ENCODE measurements around the gene LSM5.

LSM5 gene

GRCh38 chr7:32490127-32490796 lies at the start of gene LSM5:
Gene LSM5 (minus strand): TSS chr7:32490380. CDS start chr7:32490365, 15 bp downstream.
- DNase-seq (ENCODE audit: low read depth in 1 of 2, low spot score in 1 of 2) = peak; percentile 77 to 82

- no peak for DNase-seq (ENCODE audit: low read depth in 1 of 2, low spot score in 1 of 2)
Measured at GRCh38 chr7:32539366-32539765, 49.2 kb upstream of the LSM5 start.

- DNase-seq (ENCODE audit: low read depth in 1 of 2, low spot score in 1 of 2) = no peak
Measured at GRCh38 chr7:32537760-32538159, 47.6 kb upstream of the LSM5 start.

GRCh38 chr7:32536585-32536984 lies 46.4 kb upstream of the LSM5 start:
- DNase-seq (ENCODE audit: low read depth in 1 of 2, low spot score in 1 of 2) = no peak

GRCh38 chr7:32536016-32536415 lies 45.8 kb upstream of the LSM5 start:
- DNase-seq (ENCODE audit: low read depth in 1 of 2, low spot score in 1 of 2) = no peak

GRCh38 chr7:32535162-32535702 lies 45.1 kb upstream of the LSM5 start:
- no peak for DNase-seq (ENCODE audit: low read depth in 1 of 2, low spot score in 1 of 2)

GRCh38 chr7:32533276-32534029 lies 43.3 kb upstream of the LSM5 start:
- no peak for DNase-seq (ENCODE audit: low read depth in 1 of 2, low spot score in 1 of 2)

GRCh38 chr7:32532716-32533115 lies 42.5 kb upstream of the LSM5 start:
- no peak for DNase-seq (ENCODE audit: low read depth in 1 of 2, low spot score in 1 of 2)

- DNase-seq (ENCODE audit: low read depth in 1 of 2, low spot score in 1 of 2) = no peak
Measured at GRCh38 chr7:32532086-32532485, 41.9 kb upstream of the LSM5 start.

- DNase-seq (ENCODE audit: low read depth in 1 of 2, low spot score in 1 of 2) = no peak
Measured at GRCh38 chr7:32531402-32531801, 41.2 kb upstream of the LSM5 start.

GRCh38 chr7:32525839-32526238 lies 35.7 kb upstream of the LSM5 start:
- DNase-seq (ENCODE audit: low read depth in 1 of 2, low spot score in 1 of 2) = no peak

GRCh38 chr7:32524631-32525030 lies 34.5 kb upstream of the LSM5 start:
- DNase-seq (ENCODE audit: low read depth in 1 of 2, low spot score in 1 of 2) = no peak

- DNase-seq (ENCODE audit: low read depth in 1 of 2, low spot score in 1 of 2) = no peak
Measured at GRCh38 chr7:32522746-32523530, 32.8 kb upstream of the LSM5 start.

GRCh38 chr7:32519763-32520162 lies 29.6 kb upstream of the LSM5 start:
- no peak for DNase-seq (ENCODE audit: low read depth in 1 of 2, low spot score in 1 of 2)

- DNase-seq (ENCODE audit: low read depth in 1 of 2, low spot score in 1 of 2) = no peak
Measured at GRCh38 chr7:32518534-32519140, 28.5 kb upstream of the LSM5 start.

- DNase-seq (ENCODE audit: low read depth in 1 of 2, low spot score in 1 of 2) = no peak
Measured at GRCh38 chr7:32516551-32517100, 26.4 kb upstream of the LSM5 start.

- no peak for DNase-seq (ENCODE audit: low read depth in 1 of 2, low spot score in 1 of 2)
Measured at GRCh38 chr7:32515890-32516550, 25.8 kb upstream of the LSM5 start.

- DNase-seq (ENCODE audit: low read depth in 1 of 2, low spot score in 1 of 2) = no peak
Measured at GRCh38 chr7:32513210-32513609, 23.0 kb upstream of the LSM5 start.

GRCh38 chr7:32511791-32512190 lies 21.6 kb upstream of the LSM5 start:
- no peak for DNase-seq (ENCODE audit: low read depth in 1 of 2, low spot score in 1 of 2)

GRCh38 chr7:32507414-32507813 lies 17.2 kb upstream of the LSM5 start:
- DNase-seq (ENCODE audit: low read depth in 1 of 2, low spot score in 1 of 2) = no peak

Data from activated T-helper 1 cell treated with anti-CD3 and anti-CD28 coated beads, Interleukin-2, amount 50 U/mL, for 16 hours (primary cell).